Stimulated activated CD4-positive, alpha-beta T cell treated with anti-CD3 and anti-CD28 coated beads, TNF-alpha, amount 100 ng/mL, for 1 hour (primary cell): ENCODE data around the gene MOAP1.
"Not testable (repeated sequence)": the region's sequence is repeated elsewhere in the genome, so short reads cannot be mapped to it uniquely, and the experiment has no call there.

Experiments used
- DNase-seq, 3 donors: peaks; one replicate each; pipeline ENCODE4 v3.0.0-alpha.2; 2020; ENCODE audit warnings: low read depth in 3 of 3, low spot score in 1 of 3

Gene MOAP1

DNA sequence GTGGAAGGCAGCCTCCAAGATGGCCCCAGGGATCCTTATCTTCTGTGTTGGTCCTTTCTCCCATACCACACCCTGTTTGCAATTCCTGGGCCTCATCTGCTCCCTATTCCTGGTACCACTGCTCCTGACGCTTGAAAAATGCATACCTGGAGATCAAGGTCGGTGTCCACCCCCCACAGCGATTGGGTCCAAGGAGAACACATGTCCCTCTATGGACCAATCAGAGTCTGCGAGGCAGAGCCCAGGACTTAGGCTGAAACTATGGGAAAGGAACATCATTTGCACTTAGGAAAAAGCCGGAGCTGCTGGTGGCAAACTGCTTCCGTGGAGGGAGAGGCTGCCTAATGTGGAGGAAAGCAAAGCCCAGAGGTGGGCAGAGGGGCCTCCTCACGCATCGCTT, 35.7 kb downstream of the MOAP1 start:
- DNase-seq, result no peak

DNA sequence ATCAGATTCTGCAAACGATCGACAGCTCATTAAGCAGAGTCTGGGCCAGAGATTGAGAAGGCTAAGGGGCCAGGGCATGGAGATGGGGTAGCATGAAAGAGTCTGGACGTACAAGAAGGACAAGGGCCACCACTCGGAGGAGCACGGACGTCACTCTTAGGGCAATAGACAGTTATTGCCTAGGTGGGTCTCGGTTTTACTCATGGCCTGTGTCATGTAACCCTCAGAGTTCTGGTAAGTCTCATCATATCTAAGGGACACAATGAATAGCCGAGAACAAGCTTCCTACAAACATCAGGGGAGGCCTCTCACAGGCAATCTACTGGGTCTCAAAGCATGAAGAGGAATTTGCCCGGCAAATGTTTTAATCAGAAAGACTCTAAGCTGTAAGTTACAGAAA, 38.6 kb downstream of the MOAP1 start:
- DNase-seq, result no peak

DNA sequence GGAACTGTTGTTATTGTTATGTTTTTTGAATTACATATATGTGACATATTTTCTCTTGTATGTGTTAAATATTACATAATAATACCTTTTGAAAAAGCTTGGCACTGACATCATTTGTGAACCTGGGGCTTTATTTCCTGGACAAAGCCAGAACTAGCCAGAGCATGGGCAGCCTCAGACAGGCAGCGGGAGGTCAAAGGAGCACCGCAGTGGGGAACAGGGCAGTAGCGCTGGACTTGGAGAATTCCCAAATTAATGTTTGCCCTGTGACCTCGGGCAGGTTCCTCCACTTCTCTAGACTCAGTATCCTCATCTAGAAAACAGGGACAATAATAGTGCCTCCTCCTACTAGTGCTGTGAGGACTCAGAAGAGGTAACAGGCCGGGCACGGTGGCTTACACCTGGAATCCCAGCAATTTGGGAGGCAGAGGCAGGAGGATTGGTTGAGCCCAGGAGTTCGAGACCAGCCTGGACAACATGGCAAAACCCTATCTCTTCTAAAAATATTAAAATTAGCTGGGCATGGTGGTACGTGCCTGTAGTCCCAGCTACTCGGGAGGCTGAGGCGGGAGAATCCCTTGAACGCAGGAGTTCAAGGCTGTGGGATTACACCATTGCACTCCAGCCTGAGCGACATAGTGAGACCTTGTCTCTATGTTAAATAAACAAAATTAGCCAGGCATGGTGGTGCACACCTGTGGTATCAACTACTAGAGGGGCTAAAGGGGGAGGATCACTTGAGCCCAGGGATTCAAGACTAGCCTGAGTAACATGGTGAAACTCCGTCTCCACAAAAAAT, 41.6 kb downstream of the MOAP1 start:
- DNase-seq, result no peak

DNA sequence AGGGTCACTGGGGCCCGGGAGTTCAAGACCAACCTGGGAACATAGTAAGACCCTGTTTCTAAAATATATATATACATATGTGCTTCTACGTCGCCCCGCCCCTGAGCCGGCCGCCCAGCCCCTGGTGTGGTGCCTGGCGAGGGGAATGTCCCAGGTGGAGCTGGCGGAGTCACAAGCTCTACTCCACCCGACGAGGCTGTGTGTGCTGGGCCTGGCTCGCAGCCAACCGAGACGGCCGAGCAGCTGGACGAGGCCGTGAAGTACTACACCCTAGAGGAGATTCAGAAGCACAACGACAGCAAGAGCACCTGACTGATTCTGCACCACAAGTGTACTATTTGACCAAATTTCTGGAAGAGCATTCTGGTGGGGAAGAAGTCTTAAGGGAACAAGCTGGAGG, 46.8 kb downstream of the MOAP1 start:
- DNase-seq, result no peak

DNA sequence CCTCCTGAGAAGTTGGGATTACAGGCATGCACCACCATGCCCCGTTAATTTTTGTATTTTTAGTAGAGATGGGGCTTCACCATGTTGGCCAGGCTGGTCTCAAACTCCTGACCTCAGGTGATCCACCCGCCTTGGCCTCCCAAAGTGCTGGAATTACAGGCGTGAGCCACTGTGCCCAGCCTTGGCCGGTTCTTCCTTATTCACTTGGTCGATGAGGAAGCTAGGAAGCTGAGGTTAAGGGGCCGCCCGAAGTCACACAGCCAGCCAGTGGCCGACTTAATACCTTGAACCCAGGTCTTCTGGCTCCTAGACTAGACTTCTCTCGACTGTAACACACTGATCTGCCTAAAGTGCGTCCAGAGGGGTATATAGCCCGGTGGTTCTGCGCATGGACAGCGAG, 48.2 kb downstream of the MOAP1 start:
- DNase-seq, result not testable (repeated sequence)

DNA sequence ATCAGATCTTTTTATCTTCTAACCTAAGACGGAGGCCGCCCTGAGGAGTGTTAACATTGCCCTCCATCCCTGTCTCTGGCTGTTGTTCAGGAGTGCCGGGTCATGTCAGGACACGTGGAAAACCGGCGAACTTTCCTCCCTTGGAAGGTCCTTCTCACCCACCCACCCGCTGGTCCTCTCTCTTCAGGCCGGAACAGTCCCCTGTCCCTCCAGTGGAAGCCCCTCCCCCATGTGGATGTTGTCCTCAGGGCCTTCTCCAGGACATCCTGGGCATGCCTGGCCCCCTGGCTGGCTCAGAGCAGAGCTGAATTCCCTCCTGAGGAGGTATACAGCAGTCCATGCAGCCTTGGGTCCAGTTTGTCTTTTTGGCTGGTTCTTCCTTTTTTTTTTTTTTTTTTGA, 48.7 kb downstream of the MOAP1 start:
- no peak for DNase-seq

DNA sequence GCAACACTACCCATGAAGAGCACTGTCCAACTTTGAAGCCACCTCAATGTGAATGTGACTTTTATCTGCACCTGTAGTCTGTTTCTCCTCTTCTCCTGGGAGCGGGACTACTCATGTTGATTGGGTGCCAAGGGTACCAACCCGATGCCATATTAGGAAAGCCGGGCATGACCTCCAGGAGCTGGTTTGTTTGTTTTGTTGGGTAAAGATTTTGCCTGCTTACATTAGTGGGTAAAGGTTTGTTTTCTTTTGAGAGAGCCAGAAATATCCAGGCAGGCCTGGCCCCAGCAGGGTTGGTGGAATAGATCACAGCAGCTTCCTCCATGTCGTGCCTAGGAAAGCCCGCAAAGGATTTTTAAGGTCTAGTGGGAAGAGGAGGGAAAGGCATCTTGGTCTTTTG, 49.3 kb downstream of the MOAP1 start:
- no peak for DNase-seq

DNA sequence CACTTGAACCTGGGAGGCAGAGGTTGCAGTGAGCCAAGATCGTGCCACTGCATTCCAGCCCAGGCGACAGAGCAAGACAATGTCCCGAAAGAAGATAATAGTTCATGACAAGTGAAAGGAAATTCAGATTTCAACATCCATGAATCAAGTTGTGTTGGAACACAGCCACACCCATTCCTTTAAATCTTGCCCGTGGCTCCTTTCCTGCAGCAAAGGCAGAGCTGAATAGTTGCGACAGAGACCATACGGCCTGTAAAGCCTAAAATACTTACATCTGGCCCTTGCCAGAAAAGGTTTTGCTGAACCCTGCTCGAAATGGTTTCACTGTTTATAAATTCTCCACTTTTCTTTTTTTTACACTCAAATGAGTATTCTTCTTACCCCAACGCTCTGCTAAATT, 51.2 kb downstream of the MOAP1 start:
- no peak for DNase-seq

DNA sequence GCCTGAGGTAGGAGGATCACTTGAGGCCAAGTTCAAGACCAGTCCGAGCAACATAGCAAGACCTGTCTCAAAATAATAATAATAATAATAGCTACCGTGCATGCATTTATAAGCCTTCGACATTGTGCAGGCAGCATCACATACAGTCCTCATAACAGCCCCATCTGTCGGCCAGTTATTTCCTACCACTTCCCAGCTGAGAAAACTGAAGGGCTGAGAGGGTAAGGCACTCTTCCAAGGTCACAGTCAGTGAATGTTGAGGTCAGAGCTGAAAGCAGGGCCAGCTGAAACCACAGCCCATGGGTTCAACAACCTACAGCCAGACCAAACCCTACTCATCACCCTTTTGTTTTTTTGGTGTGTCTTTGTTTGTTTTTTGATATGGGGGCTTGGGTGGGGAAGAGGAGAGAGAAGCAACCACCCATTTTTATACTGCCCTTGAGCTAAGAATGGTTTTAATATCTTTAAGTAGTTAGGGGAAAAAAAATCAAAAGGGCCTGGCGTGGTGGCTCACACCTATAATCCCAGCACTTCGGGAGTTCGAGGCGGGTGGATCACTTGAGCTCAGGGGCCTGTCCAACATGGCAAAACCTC, 52.1 kb downstream of the MOAP1 start:
- DNase-seq, result no peak
